Right lobe of liver (tissue), 4 donors: ENCODE results near the gene TEN1.

Source experiments
- CTCF ChIP-seq, 4 donors: fragments of 200-600 bp in 3 of 4; fragments of 450-650 bp in 1 of 4; IDR thresholded peaks; one replicate each; pipeline versions ENCODE4 v1.5.1 to v1.8.0; 2016 to 2022; ENCODE audit warnings: antibody characterized with exemption in 4 of 4, mild to moderate bottlenecking in 2 of 4
- POLR2A ChIP-seq: fragments of 450-650 bp; IDR thresholded peaks from one replicate; pipeline ENCODE4 v1.6.1; 2017; ENCODE audit warnings: antibody characterized with exemption, mild to moderate bottlenecking
- donor health status: DM: no; HTN: no; CAD: no.
- donor health status: DM: no; HTN: no; CAD: no.
- donor health status: DM: no; HTN: yes; CAD: no.

DNA sequence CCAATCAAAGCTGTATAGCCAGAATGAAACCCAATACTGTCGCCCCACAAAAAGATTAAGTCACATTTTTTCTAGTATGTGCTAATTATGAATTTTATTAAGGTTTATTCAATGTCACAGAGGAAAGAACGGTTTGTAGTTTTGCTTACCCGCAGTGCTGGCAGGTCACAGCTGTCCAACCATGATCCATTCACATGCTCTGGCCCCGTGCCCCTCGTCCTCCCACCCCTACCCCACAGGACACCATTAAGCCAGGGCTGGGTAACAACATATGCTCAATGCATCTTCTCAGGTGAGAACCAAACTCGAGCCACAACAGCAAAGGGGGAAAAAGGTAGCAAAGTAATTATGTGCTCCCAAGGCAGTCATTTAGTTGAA lies 37.6 kb upstream of the TEN1 start:
- no peak for TF ChIP-seq CTCF (IDR thresholded peaks at IDR 0.05)
- no peak for TF ChIP-seq POLR2A
